GM12878 (cell line): ENCODE results near the gene PRDX1. TPM values are rescaled to one million over a fixed set of nuclear protein-coding genes. Genes with fewer than 3 reads are reported as not detected.

Experiments
- ATAC-seq: fragments of 200-7000 bp; cut with Tn5 transposase; 3 replicates; pipeline ENCODE4 v1.9.1; 2020; ENCODE audit warnings: mild to moderate bottlenecking, moderate library complexity
- BruUV-seq: library from RNA; stranded (reverse); fragments of 400-500 nt; replicated peaks from 2 replicates; lab custom pipeline; 2021; lab: Mats Ljungman, UMichigan
- CTCF ChIA-PET: fragments of 300-600 bp; sonication (Branson Sonifier 250); formaldehyde crosslinking; extraction: SDS; loops from one replicate; lab custom pipeline; 2021; ENCODE audit warnings: inconsistent platforms; lab: Yijun Ruan, JAX
- POLR2A ChIA-PET: fragments of 350-600 bp; formaldehyde crosslinking; extraction: SDS; loops from one replicate; lab custom pipeline; 2021; ENCODE audit warnings: inconsistent platforms; lab: Charles Lee
- RAD21 ChIA-PET: fragments of 300-600 bp; sonication (Branson Sonifier 250); formaldehyde crosslinking; loops from one replicate; lab custom pipeline; 2023; ENCODE audit warnings: antibody characterized with exemption; ENCODE audit not compliant: unreplicated experiment; lab: Charles Lee
- SMC1A ChIA-PET: fragments of 300-600 bp; sonication (Branson Sonifier 250); formaldehyde crosslinking; loops from one replicate; lab custom pipeline; 2023; ENCODE audit not compliant: unreplicated experiment, uncharacterized antibody; lab: Charles Lee
- DNase-seq: peaks from one replicate; pipeline ENCODE4 v3.0.0-alpha.2; 2011; ENCODE audit warnings: low read depth, low spot score
- FAIRE-seq: peaks from 3 replicates; lab custom pipeline; 2011; peaks lifted over from hg19 to GRCh38; lab: Jason Lieb, UNC
- H2AFZ ChIP-seq: 2 replicates; pipeline ENCODE4 v1.6.0; 2011; ENCODE audit warnings: low read depth, low read length, control low read depth; ENCODE audit not compliant: control insufficient read depth
- H3K27ac ChIP-seq: 2 replicates; pipeline ENCODE4 v1.5.1; 2011; ENCODE audit warnings: control low read depth; ENCODE audit not compliant: control insufficient read depth, insufficient read depth
- H3K27me3 ChIP-seq, 2 experiments: replicated peaks in 1 of 2; 2 replicates each; pipeline versions ENCODE4 v1.6.0 to v1.6.1; 2011; ENCODE audit warnings: low read length in 1 of 2; ENCODE audit not compliant: control insufficient read depth in 2 of 2, insufficient read depth in 2 of 2
- H3K36me3 ChIP-seq, 2 experiments: 2 replicates each; pipeline ENCODE4 v1.5.1; 2011; ENCODE audit warnings: low read length in 1 of 2; ENCODE audit not compliant: control insufficient read depth in 2 of 2, insufficient read depth in 2 of 2
- H3K4me1 ChIP-seq: 2 replicates; pipeline ENCODE4 v1.6.1; 2011; ENCODE audit warnings: mild to moderate bottlenecking, low read length, moderate library complexity, mixed read lengths; ENCODE audit not compliant: control insufficient read depth, insufficient read depth
- H3K4me2 ChIP-seq: 2 replicates; pipeline ENCODE4 v1.6.0; 2011; ENCODE audit warnings: control low read depth; ENCODE audit not compliant: control insufficient read depth, insufficient read depth
- H3K4me3 ChIP-seq: fragments of 200-600 bp; sonication (generic); 2 replicates; pipeline ENCODE4 v1.5.1; 2016
- H3K79me2 ChIP-seq: 2 replicates; pipeline ENCODE4 v1.6.0; 2011; ENCODE audit warnings: low read length; ENCODE audit not compliant: control insufficient read depth, insufficient read depth
- H3K9ac ChIP-seq: 2 replicates; pipeline ENCODE4 v1.8.0; 2011; ENCODE audit warnings: low read length, control low read depth, mixed read lengths; ENCODE audit not compliant: control insufficient read depth, insufficient read depth
- H3K9me3 ChIP-seq: replicated peaks from 3 replicates; pipeline ENCODE4 v1.5.1; 2011; ENCODE audit warnings: mild to moderate bottlenecking, low read length; ENCODE audit not compliant: control insufficient read depth, insufficient read depth
- H4K20me1 ChIP-seq: 2 replicates; pipeline ENCODE4 v1.6.0; 2011; ENCODE audit not compliant: control insufficient read depth, insufficient read depth
- CBX5 ChIP-seq: sonication (generic); IDR thresholded peaks from 2 replicates; pipeline ENCODE4 v1.6.1; 2016; ENCODE audit warnings: low read depth, moderate library complexity, mild to moderate bottlenecking, inconsistent platforms
- DPF2 ChIP-seq: fragments of 450-650 bp; IDR thresholded peaks from 2 replicates; pipeline ENCODE4 v1.6.1; 2017; ENCODE audit warnings: mild to moderate bottlenecking
- SMAD1 ChIP-seq: fragments of 450-650 bp; IDR thresholded peaks from 2 replicates; pipeline ENCODE4 v1.6.1; 2018; ENCODE audit warnings: mild to moderate bottlenecking, low read depth; ENCODE audit not compliant: partially characterized antibody
- SP1 ChIP-seq: IDR thresholded peaks from one replicate; pipeline ENCODE4 v1.6.1; 2011; ENCODE audit warnings: low read depth, low read length
- SPI1 ChIP-seq: IDR thresholded peaks from 2 replicates; pipeline ENCODE4 v1.6.1; 2011; ENCODE audit warnings: low read depth, mild to moderate bottlenecking, low read length, moderate library complexity, borderline replicate concordance; ENCODE audit not compliant: insufficient read depth
- TAF1 ChIP-seq: IDR thresholded peaks from 2 replicates; pipeline ENCODE4 v1.6.1; 2011; ENCODE audit warnings: mild to moderate bottlenecking, low read depth, low read length, borderline replicate concordance
- WGBS: methylation state at CpG from one replicate; pipeline ENCODE4 v1.1.6; 2016; ENCODE audit warnings: low lambda C conversion rate; ENCODE audit not compliant: insufficient replicate concordance, insufficient coverage; ENCODE audit errors: missing lambda C conversion rate; 5-methylcytosine and 5-hydroxymethylcytosine counted together
- in situ Hi-C: fragments of 300-500 bp; cut with MboI; formaldehyde crosslinking; loops from 9 replicates; pipeline ENCODE4 v1.14.3; 2018; ENCODE audit warnings: mixed read lengths
- intact Hi-C: fragments of 100-400 bp; cut with micrococcal nuclease; formaldehyde crosslinking; loops from one replicate; pipeline ENCODE4 v1.14.2; 2022; ENCODE audit not compliant: unreplicated experiment
- polyA plus RNA-seq, 11 experiments: library from polyadenylated mRNA; depleted of rRNA in 4 of 11; unstranded in 6 of 11; stranded (reverse) in 5 of 11; fragments of >200 nt; fragmentation: Nextera tagmentation in 4 of 11; fragmentation: Illumina TruSeq in 1 of 11; extraction: Ambion mirVana in 4 of 11; extraction: Trizol in 1 of 11; gene quantifications; 1 replicate in 1 of 11; 2 replicates in 10 of 11; pipeline versions ENCODE4 v1.2.1 to v1.2.3, GENCODE V29; 2011 to 2016; ENCODE audit warnings: inconsistent platforms in 2 of 11, missing spikeins in 2 of 11, low read depth in 1 of 11
- total RNA-seq, 4 experiments: library from RNA; depleted of rRNA in 3 of 4; stranded (reverse); fragments of >200 nt in 3 of 4; fragmentation: Illumina TruSeq in 1 of 4; extraction: Trizol in 1 of 4; gene quantifications; 2 replicates each; pipeline versions ENCODE4 v1.2.1 to v1.2.3, GENCODE V29; 2013 to 2021
- TF ChIP-seq, protein P1 (sequence below): fragments of 450-650 bp; IDR thresholded peaks from 2 replicates; pipeline ENCODE4 v1.6.1; 2017; ENCODE audit warnings: mild to moderate bottlenecking
- TF ChIP-seq, protein P2 (sequence below): IDR thresholded peaks from 2 replicates; pipeline ENCODE4 v1.6.1; 2012; ENCODE audit warnings: low read depth, low read length, improper control_type of control experiment

The PRDX1 gene
- total and polyA plus RNA-seq, 10 of the 15 experiments (the other 5 are each of a cell fraction or from before 2014, with no cell fraction given) = 659 to 1,775 (median 811) TPM

DNA sequence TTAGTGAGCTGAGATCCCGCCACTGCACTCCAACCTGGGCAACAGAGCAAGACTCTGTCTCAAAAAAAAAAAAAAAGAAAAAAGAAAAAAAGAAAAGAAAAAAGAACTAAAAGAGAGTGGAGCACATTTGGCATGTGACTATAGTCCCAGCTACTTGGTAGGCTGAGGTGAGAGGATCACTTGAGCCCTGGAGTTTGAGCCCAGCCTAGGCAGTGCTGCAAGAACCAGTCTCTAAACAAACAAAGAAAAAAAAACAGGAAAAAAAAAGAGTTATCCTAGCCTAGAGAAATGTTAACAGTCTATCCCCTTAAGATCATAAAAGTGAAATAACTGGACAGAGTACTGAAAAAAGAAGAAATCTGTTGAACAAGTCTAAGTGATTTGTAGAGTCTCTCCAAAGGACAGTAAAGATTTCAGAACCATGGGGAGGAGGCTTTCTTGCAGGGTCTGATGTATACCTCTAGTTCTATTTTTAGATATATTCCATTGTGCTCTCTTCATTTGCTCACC lies 4.5 kb upstream of the PRDX1 start:
- peaks cover 3% of the 10 kb centered on the region; the same call in 1 of the 2 replicates for H3K4me1 ChIP-seq
- H3K4me2 ChIP-seq = no peak overlapping the region
- H3K9me3 ChIP-seq = no peaks in the 10 kb centered on the region
- no peaks in the 10 kb centered on the region for H3K36me3 ChIP-seq
- no peak overlapping the region for H2AFZ ChIP-seq
- H3K4me3 ChIP-seq = no peak overlapping the region
- no peak for ATAC-seq
- ChIA-PET SMC1A (interaction anchor here (0.8 kb wide), 1 partner anchor 11 kb away, joined by 3 read pairs; no protein-coding TSS in a partner anchor), RAD21 (interaction anchor here (0.6 to 1.2 kb wide), 2 partner anchors 10 to 809 kb away, joined by 3 read pairs; no protein-coding TSS in a partner anchor), CTCF (interaction anchor here (0.8 to 1.4 kb wide), 2 partner anchors 10 to 15 kb away, joined by 3 to 6 read pairs; no protein-coding TSS in a partner anchor), POLR2A (interaction anchor here (0.6 to 2.2 kb wide), 3 partner anchors 10 to 78 kb away, joined by 4 to 9 read pairs (median 5); no protein-coding TSS in a partner anchor)
- in situ Hi-C loops = no loop called here
- intact Hi-C loops = no loop called here
- no peak overlapping the region for H3K27ac ChIP-seq
- DNase-seq = no peak
- WGBS = 40% methylated on average over 1 of the region's 1 CpG
- no peak for TF ChIP-seq TAF1
- TF ChIP-seq SMAD1 = no peak
- no peak for TF ChIP-seq CBX5
- TF ChIP-seq DPF2 = no peak
- TF ChIP-seq, protein P1, sequence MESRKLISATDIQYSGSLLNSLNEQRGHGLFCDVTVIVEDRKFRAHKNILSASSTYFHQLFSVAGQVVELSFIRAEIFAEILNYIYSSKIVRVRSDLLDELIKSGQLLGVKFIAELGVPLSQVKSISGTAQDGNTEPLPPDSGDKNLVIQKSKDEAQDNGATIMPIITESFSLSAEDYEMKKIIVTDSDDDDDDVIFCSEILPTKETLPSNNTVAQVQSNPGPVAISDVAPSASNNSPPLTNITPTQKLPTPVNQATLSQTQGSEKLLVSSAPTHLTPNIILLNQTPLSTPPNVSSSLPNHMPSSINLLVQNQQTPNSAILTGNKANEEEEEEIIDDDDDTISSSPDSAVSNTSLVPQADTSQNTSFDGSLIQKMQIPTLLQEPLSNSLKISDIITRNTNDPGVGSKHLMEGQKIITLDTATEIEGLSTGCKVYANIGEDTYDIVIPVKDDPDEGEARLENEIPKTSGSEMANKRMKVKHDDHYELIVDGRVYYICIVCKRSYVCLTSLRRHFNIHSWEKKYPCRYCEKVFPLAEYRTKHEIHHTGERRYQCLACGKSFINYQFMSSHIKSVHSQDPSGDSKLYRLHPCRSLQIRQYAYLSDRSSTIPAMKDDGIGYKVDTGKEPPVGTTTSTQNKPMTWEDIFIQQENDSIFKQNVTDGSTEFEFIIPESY = no peak
- TF ChIP-seq SPI1 = no peak
- no peak for TF ChIP-seq SP1
- TF ChIP-seq, protein P2, sequence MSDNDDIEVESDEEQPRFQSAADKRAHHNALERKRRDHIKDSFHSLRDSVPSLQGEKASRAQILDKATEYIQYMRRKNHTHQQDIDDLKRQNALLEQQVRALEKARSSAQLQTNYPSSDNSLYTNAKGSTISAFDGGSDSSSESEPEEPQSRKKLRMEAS = no peak
- no TSS peak for BruUV-seq
- no peak overlapping the region for H3K9ac ChIP-seq
- H3K27me3 ChIP-seq = no peaks in the 10 kb centered on the region
- H3K79me2 ChIP-seq = peaks cover 8% of the 10 kb centered on the region
- no peaks in the 10 kb centered on the region for H4K20me1 ChIP-seq
- no peak for FAIRE-seq
